Small intestine (tissue), 7 donors: Measurements from ENCODE around the gene LRFN2. TPM values are rescaled to one million over a fixed set of nuclear protein-coding genes. Genes with fewer than 3 reads are reported as not detected.

Experiments
- DNase-seq, 2 donors: peaks; one replicate each; pipeline versions ENCODE4 v3.0.0 to v3.0.0-alpha.2; 2013
- FAIRE-seq: peaks from 2 replicates; lab custom pipeline; 2012; peaks lifted over from hg19 to GRCh38; lab: Jason Lieb, UNC
- H3K27ac ChIP-seq, 3 donors: one replicate each; pipeline ENCODE4 v1.5.1; 2013; ENCODE audit warnings: low read length in 2 of 3, mild to moderate bottlenecking in 2 of 3, control low read depth in 1 of 3, inconsistent platforms in 1 of 3, low read depth in 1 of 3, moderate library complexity in 1 of 3
- H3K27me3 ChIP-seq, 3 donors: one replicate each; pipeline ENCODE4 v1.6.1; 2013; ENCODE audit warnings: low read length in 3 of 3, inconsistent platforms in 1 of 3; ENCODE audit not compliant: control insufficient read depth in 3 of 3, insufficient read depth in 3 of 3
- H3K36me3 ChIP-seq, 3 donors: one replicate each; pipeline ENCODE4 v1.6.1; 2013; ENCODE audit warnings: low read length in 3 of 3, inconsistent platforms in 1 of 3, low read depth in 1 of 3, mild to moderate bottlenecking in 1 of 3, moderate library complexity in 1 of 3; ENCODE audit not compliant: control insufficient read depth in 3 of 3, insufficient read depth in 2 of 3
- H3K4me1 ChIP-seq, 3 donors: one replicate each; pipeline ENCODE4 v1.6.1; 2013; ENCODE audit warnings: low read length in 2 of 3, inconsistent platforms in 1 of 3, low read depth in 1 of 3, mild to moderate bottlenecking in 1 of 3, moderate library complexity in 1 of 3; ENCODE audit not compliant: control insufficient read depth in 3 of 3, insufficient read depth in 2 of 3
- H3K4me3 ChIP-seq, 3 donors: one replicate each; pipeline ENCODE4 v1.5.1; 2013; ENCODE audit warnings: low read length in 3 of 3, control low read depth in 1 of 3, inconsistent platforms in 1 of 3, low read depth in 1 of 3, mild to moderate bottlenecking in 1 of 3, moderate library complexity in 1 of 3
- H3K9me3 ChIP-seq, 2 donors: one replicate each; pipeline ENCODE4 v1.6.1; 2013; ENCODE audit warnings: low read depth in 1 of 2, low read length in 1 of 2; ENCODE audit not compliant: control insufficient read depth in 2 of 2, insufficient read depth in 1 of 2
- WGBS, 3 donors: extraction: QIAGEN DNeasy Blood & Tissue Kit; methylation state at CpG; one replicate each; pipeline ENCODE4 v1.1.7; 2013; 5-methylcytosine and 5-hydroxymethylcytosine counted together
- polyA plus RNA-seq, 4 donors: library from polyadenylated mRNA; stranded (reverse) in 3 of 4; unstranded in 1 of 4; fragments of 200-250 nt in 3 of 4; fragments of 120-200 nt in 1 of 4; gene quantifications; one replicate each; pipeline versions ENCODE4 v1.2.1 to v1.2.3, GENCODE V29; 2013
- donor health status: healthy with polysubstance abuse.
- donor health status: control.
- donor health status: control.
- donor health status: Bipolar disorder and iron deficiency.
- donor health status: healthy.

The LRFN2 gene
- polyA plus RNA-seq, 4 donors = 0.22 to 0.40 TPM; not detected in 2

- Histone ChIP-seq H3K36me3 (no peaks in the 10 kb centered on the region), H3K27ac (no peak overlapping the region)
- 86 to 96% (median 86%) methylated on average over 1 of the region's 1 CpG for WGBS, 3 donors
Measured at GRCh38 chr6:40371095-40371494, 216.1 kb downstream of the LRFN2 start.

GRCh38 chr6:40369891-40370290 lies 217.3 kb downstream of the LRFN2 start:
- H3K4me1 ChIP-seq = no peaks in the 10 kb centered on the region
- no peak overlapping the region for H3K27ac ChIP-seq
- no peak for DNase-seq
- H3K36me3 ChIP-seq = no peaks in the 10 kb centered on the region
- 26 to 31% (median 28%) methylated on average over 1 of the region's 1 CpG for WGBS, 3 donors
- no peaks in the 10 kb centered on the region for H3K9me3 ChIP-seq
- H3K4me3 ChIP-seq = no peak overlapping the region
- no peaks in the 10 kb centered on the region for H3K27me3 ChIP-seq
- no peak for FAIRE-seq

More at GRCh38 chr6:40371095-40371494, 216.1 kb downstream of the LRFN2 start:
- no peak for FAIRE-seq
- H3K4me3 ChIP-seq = no peak overlapping the region
- H3K27me3 ChIP-seq = no peaks in the 10 kb centered on the region
- no peak for DNase-seq
- H3K9me3 ChIP-seq = no peaks in the 10 kb centered on the region
- no peaks in the 10 kb centered on the region for H3K4me1 ChIP-seq

DNA sequence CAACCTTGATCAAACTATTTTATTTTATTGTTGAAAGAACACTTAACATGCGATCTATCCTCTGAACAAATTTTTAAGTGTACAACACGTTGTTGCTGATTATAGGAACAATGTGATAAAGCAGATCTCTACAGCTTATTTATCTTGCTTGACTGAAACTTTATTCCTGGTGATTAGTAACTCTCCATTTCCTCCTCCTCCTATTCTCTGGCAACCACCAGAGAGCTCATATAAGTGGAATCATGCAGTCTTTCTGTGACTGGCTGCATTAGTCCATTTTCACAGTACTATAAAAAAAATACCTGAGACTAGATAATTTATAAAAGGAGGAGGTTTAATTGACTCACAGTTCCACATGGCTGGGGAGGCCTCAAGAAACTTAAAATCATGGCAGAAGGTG lies 218.1 kb downstream of the LRFN2 start:
- H3K4me1 ChIP-seq = no peaks in the 10 kb centered on the region
- H3K36me3 ChIP-seq = no peaks in the 10 kb centered on the region
- FAIRE-seq = no peak
- no peak overlapping the region for H3K4me3 ChIP-seq
- H3K27me3 ChIP-seq = no peaks in the 10 kb centered on the region
- no peak for DNase-seq
- 12 to 44% (median 25%) methylated on average over 2 of the region's 2 CpGs for WGBS, 3 donors
- H3K27ac ChIP-seq = no peak overlapping the region
- no peaks in the 10 kb centered on the region for H3K9me3 ChIP-seq

DNA sequence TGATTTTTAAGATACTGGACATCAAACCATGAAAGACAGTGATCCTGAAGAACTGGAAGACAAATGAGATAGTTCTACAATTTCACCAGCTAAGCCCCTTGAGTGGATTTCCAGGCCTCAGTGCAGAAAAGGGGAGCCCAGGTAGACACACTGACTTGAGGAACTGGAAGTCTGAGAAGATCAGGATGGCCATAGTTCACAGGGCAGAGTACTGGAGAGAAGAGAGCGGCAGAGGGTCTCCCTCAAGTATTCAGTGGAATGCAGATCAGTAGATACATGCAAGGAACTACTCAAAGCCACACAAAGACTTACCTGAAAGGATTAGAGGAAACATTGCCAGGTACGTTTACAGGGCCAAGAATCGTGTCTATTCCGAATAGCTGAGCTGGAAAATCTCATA lies 224.3 kb downstream of the LRFN2 start:
- no peak for DNase-seq
- FAIRE-seq = no peak
- Histone ChIP-seq H3K36me3 (no peaks in the 10 kb centered on the region), H3K4me3 (no peak overlapping the region), H3K9me3 (no peaks in the 10 kb centered on the region), H3K27ac (no peak overlapping the region), H3K27me3 (peaks cover 0 to 3% (median 0%) of the 10 kb centered on the region in 3 donors), H3K4me1 (no peaks in the 10 kb centered on the region)
- WGBS, 3 donors = 88 to 93% (median 90%) methylated on average over 4 of the region's 4 CpGs

GRCh38 chr6:40359808-40360207 lies 227.4 kb downstream of the LRFN2 start:
- Histone ChIP-seq H3K27me3 (peaks cover 0 to 3% (median 0%) of the 10 kb centered on the region in 3 donors), H3K27ac (no peak overlapping the region), H3K4me3 (no peak overlapping the region), H3K9me3 (no peaks in the 10 kb centered on the region), H3K36me3 (no peaks in the 10 kb centered on the region), H3K4me1 (no peaks in the 10 kb centered on the region)
- FAIRE-seq (no peak), DNase-seq (no peak)
- 15 to 36% (median 25%) methylated on average over 2 of the region's 2 CpGs for WGBS, 3 donors

- peak in 1 of 2 donors; percentile 35 for DNase-seq
- 78 to 87% (median 84%) methylated on average over 6 of the region's 6 CpGs for WGBS, 3 donors
- Histone ChIP-seq H3K4me3 (no peak overlapping the region), H3K36me3 (no peaks in the 10 kb centered on the region), H3K9me3 (no peaks in the 10 kb centered on the region), H3K27me3 (peaks cover 0 to 3% (median 0%) of the 10 kb centered on the region in 3 donors), H3K4me1 (no peaks in the 10 kb centered on the region), H3K27ac (no peak overlapping the region)
- FAIRE-seq = no peak
Measured at GRCh38 chr6:40358473-40359460, 228.4 kb downstream of the LRFN2 start.

- DNase-seq (no peak), FAIRE-seq (no peak)
- WGBS, 3 donors = 26 to 64% (median 34%) methylated on average over 2 of the region's 2 CpGs
- Histone ChIP-seq H3K9me3 (no peaks in the 10 kb centered on the region), H3K4me1 (no peaks in the 10 kb centered on the region), H3K4me3 (no peak overlapping the region), H3K27me3 (peaks cover 0 to 3% (median 0%) of the 10 kb centered on the region in 3 donors), H3K36me3 (no peaks in the 10 kb centered on the region), H3K27ac (no peak overlapping the region)
Measured at GRCh38 chr6:40356242-40356910, 230.8 kb downstream of the LRFN2 start.

DNA sequence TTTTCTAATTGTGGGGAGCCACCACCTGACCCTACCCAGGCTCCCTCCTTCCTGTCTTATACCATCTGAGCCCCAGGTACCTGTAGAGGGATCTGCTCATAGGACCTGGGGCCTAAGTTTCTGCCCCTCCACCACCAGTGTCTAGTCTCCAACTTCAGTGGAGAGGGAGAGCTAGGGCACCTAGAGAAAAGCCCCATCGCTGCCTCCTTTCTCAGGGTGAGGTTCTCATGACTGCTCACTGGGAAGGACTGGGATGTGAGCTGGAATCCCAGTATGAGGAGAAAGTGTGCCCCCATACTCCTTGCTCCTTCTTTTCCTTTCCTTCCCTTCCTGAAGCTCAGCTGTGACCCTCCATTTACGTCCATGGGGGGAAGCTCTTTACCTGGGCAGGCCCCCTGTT lies 231.6 kb downstream of the LRFN2 start:
- H3K27ac ChIP-seq = no peak overlapping the region
- no peaks in the 10 kb centered on the region for H3K36me3 ChIP-seq
- H3K27me3 ChIP-seq = peaks cover 0 to 3% (median 0%) of the 10 kb centered on the region in 3 donors
- FAIRE-seq (no peak), DNase-seq (no peak)
- WGBS, 3 donors = 70 to 93% (median 82%) methylated on average over 2 of the region's 2 CpGs
- no peak overlapping the region for H3K4me3 ChIP-seq
- H3K4me1 ChIP-seq = no peaks in the 10 kb centered on the region
- no peaks in the 10 kb centered on the region for H3K9me3 ChIP-seq
